BJ (cell line): ENCODE measurements around the gene UBE2Q2. TPM values are rescaled to one million over a fixed set of nuclear protein-coding genes. Genes with fewer than 3 reads are reported as not detected.
A peak's percentile ranks its signal among the peaks of the same experiment; 100 is the strongest.
"Not testable (repeated sequence)": the region's sequence is repeated elsewhere in the genome, so short reads cannot be mapped to it uniquely, and the experiment has no call there.

Source experiments
- CTCF ChIA-PET: fragments of 350-600 bp; formaldehyde crosslinking; extraction: SDS; loops from one replicate; lab custom pipeline; 2021; ENCODE audit warnings: antibody characterized with exemption, inconsistent platforms; lab: Yijun Ruan, JAX
- POLR2A ChIA-PET: fragments of 300-600 bp; sonication (Branson Sonifier 250); formaldehyde crosslinking; extraction: SDS; loops from one replicate; lab custom pipeline; 2021; ENCODE audit warnings: antibody characterized with exemption; lab: Charles Lee
- DNase-seq: peaks from one replicate; pipeline ENCODE4 v3.0.0-alpha.2; 2011; ENCODE audit warnings: low read depth
- H3K27me3 ChIP-seq: 2 replicates; pipeline ENCODE4 v1.6.0; 2011; ENCODE audit warnings: low read length; ENCODE audit not compliant: control insufficient read depth, insufficient read depth
- H3K36me3 ChIP-seq: 2 replicates; pipeline ENCODE4 v1.5.1; 2011; ENCODE audit warnings: low read length; ENCODE audit not compliant: control insufficient read depth, insufficient read depth
- H3K4me3 ChIP-seq: 2 replicates; pipeline ENCODE4 v1.5.1; 2011; ENCODE audit warnings: low read depth, mild to moderate bottlenecking, control low read depth, low read length
- polyA minus RNA-seq: library from RNA; depleted of rRNA, polyadenylated mRNA; stranded (reverse); fragments of >200 nt; gene quantifications from 2 replicates; pipeline ENCODE4 v1.2.3, GENCODE V29; 2011; rRNA and poly(A)+ RNA removed
- polyA plus RNA-seq: library from polyadenylated mRNA; depleted of rRNA; stranded (reverse); fragments of >200 nt; gene quantifications from 2 replicates; pipeline ENCODE4 v1.2.3, GENCODE V29; 2011; rRNA removed
- TF ChIP-seq, protein P1 (sequence below): IDR thresholded peaks from 2 replicates; pipeline ENCODE4 v1.5.1; 2011; ENCODE audit warnings: low read depth, mild to moderate bottlenecking, control low read depth, inconsistent platforms, low read length, moderate library complexity; ENCODE audit not compliant: insufficient read depth

UBE2Q2 gene
- polyA plus RNA-seq: 22.6 and 33.9 TPM in 2 replicates
- polyA minus RNA-seq: 11.1 and 15.5 TPM in 2 replicates

DNA sequence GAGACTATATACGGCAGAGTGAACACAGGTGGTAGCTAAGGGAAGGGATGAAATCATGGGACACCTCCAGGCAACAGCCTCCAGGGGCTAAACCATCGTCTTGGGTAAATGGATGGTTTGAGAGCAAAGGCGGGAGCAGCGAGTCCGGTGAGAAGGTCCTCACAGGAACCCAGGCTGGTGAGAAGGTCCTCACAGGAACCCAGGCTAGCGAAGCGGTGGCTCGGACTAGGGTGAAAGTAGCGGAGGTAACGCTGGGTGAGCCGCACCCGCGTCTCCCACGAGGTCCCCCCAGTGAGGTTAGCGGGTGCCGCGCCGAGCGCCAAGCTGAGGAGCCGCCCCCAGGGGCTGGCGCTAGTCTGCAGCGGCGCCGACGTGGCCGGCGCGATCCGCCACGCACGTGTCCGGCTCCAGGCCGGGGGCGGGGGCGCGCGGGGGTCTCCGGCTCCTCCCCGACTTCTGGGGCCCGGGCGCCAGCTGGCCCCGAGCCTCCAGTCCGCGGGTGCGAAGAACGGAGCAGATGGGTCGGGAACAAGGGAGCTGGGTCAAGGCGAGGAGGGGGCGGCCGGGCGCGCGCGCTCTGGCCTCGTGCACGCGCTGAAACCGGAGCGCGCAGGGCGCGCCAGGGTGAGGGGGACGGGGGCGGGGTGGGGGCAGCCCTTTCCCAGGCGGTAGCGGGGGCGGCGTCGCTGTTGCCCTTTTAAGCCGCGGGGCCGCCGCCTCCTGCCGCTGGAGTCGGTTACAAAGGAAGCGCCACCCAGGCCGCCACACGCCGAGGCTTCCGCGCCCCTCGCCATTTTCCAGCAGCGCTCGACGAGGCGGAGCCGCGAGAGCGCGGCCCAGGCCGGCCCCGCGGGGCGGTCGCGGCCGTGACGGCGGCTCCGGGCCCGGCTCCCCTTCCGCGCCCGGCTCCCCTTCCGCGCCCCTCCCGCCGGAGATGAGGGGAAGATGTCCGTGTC lies at the start of gene UBE2Q2:
UBE2Q2 (plus strand) TSS at position 726 of the 956 bp plus-strand sequence; CDS start at position 946, 220 bp downstream.
- DNase-seq: peak; percentile 3
- no peaks in the 10 kb centered on the region for H3K36me3 ChIP-seq
- CTCF ChIA-PET: interaction anchor here (1.0 to 1.5 kb wide), 3 partner anchors 11 to 57 kb away, joined by 3 to 4 read pairs (median 3); no protein-coding TSS in a partner anchor
- peak within 1 kb of the TSS; percentile 80 for H3K4me3 ChIP-seq
- TF ChIP-seq, protein P1, sequence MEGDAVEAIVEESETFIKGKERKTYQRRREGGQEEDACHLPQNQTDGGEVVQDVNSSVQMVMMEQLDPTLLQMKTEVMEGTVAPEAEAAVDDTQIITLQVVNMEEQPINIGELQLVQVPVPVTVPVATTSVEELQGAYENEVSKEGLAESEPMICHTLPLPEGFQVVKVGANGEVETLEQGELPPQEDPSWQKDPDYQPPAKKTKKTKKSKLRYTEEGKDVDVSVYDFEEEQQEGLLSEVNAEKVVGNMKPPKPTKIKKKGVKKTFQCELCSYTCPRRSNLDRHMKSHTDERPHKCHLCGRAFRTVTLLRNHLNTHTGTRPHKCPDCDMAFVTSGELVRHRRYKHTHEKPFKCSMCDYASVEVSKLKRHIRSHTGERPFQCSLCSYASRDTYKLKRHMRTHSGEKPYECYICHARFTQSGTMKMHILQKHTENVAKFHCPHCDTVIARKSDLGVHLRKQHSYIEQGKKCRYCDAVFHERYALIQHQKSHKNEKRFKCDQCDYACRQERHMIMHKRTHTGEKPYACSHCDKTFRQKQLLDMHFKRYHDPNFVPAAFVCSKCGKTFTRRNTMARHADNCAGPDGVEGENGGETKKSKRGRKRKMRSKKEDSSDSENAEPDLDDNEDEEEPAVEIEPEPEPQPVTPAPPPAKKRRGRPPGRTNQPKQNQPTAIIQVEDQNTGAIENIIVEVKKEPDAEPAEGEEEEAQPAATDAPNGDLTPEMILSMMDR: no peak
- H3K27me3 ChIP-seq: no peaks in the 10 kb centered on the region
- POLR2A ChIA-PET: no interaction called here

DNA sequence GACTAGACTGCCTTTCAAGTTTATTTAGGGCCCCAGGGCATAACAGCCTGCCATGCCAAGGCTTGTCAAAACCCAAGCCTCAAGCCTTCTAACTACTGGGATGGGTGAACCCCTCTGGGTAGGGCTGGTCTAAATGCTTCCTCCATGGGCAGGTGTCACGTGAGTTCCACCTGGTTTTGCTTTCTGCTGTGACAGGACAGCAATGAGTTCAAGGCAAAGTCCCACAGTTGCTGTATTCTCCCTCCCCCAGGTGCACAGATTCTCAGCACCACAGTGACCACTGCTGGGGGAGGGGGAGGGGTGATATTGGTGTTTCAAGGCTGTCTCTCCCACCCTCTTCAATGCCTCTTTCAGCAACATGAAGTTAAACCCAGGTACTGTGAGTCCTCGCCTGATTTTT lies 46.9 kb upstream of the UBE2Q2 start:
- CTCF ChIA-PET: no interaction called here

DNA sequence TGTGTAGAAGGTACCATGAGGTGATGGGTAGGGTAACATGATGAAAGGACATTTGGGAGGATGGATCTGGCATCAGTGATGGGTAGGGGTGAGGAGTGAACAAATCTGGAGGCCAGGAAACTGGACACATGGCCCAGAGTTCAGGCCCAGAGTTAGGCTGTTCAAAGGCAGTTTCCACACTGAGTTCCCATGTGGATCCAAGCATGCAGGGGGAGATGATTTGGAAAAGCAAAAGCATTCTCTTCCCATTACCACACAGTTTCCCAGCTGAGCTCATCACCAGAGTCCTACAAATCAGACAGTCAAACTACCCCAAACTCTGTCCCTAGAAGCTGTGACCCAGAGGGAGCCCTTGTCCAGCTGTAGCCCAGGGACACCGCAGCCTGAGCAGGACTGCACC lies 46.1 kb upstream of the UBE2Q2 start:
- CTCF ChIA-PET: interaction anchor here (0.7 kb wide), 1 partner anchor 69 kb away, joined by 3 read pairs; no protein-coding TSS in a partner anchor
- DNase-seq, H3K4me3 ChIP-seq, H3K36me3 ChIP-seq, POLR2A ChIA-PET: not testable (repeated sequence)
- peaks cover 23% of the 10 kb centered on the region for H3K27me3 ChIP-seq

More for the DNA sequence above, 46.9 kb upstream of the UBE2Q2 start:
- Histone ChIP-seq H3K4me3 (no peak overlapping the region), H3K27me3 (peaks cover 20% of the 10 kb centered on the region), H3K36me3 (no peaks in the 10 kb centered on the region)
- DNase-seq: no peak
- POLR2A ChIA-PET: no interaction called here
- TF ChIP-seq, protein P1: no peak

DNA sequence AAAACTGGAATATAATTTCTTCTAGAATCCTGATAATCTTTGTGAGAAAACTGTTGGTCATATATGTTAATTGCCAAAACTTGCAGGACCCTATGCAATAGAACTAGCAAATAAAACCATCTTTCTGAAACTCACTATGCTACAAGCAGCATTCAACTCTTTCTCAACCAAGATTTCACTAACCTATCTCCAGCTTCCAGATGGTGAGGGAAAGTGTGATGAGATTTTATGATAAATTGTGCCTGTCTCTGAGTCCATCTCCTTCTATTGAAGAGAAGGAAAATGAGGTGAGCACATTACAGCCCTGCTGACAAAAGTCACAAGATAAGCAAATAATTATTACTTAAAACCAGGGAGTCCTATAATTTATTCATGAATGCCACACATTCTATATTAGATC lies 44.1 kb upstream of the UBE2Q2 start:
- Histone ChIP-seq H3K27me3 (peaks cover 20% of the 10 kb centered on the region), H3K4me3 (no peak overlapping the region), H3K36me3 (no peaks in the 10 kb centered on the region)
- no peak for DNase-seq
- TF ChIP-seq, protein P1: no peak
- POLR2A ChIA-PET: no interaction called here
- CTCF ChIA-PET: interaction anchor here (0.7 to 1.4 kb wide), 2 partner anchors 113 to 159 kb away, joined by 3 to 7 read pairs; partner anchors contain the start of gene IMP3

DNA sequence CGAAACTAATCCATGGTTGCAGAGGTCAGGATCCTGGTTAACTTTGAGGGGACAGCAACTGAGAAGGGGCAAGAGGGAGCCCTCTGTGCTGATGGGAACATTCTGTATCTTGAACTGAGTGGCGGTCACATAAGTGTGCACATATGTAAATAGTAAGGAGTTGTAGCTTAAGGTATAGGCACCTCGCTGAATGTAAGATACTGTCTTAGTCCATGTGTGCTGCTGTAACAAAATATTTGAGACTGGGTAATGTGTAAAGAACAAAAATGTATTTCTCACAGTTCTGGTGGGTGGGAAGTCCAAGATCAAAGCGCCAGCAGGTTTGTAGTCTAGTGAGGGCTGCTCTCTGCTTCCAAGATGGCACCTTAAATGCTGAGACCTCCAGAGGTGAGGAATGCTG lies 42.8 kb upstream of the UBE2Q2 start:
- POLR2A ChIA-PET, DNase-seq, H3K4me3 ChIP-seq, H3K36me3 ChIP-seq: not testable (repeated sequence)
- CTCF ChIA-PET: interaction anchor here (0.9 to 4.3 kb wide), 7 partner anchors 8 to 114 kb away, joined by 3 to 23 read pairs (median 7); no protein-coding TSS in a partner anchor
- H3K27me3 ChIP-seq: peaks cover 17% of the 10 kb centered on the region
